ENCODE data around the gene HSCB. TPM values are rescaled to one million over a fixed set of nuclear protein-coding genes. Genes with fewer than 3 reads are reported as not detected.
"Not testable (repeated sequence)": the region's sequence is repeated elsewhere in the genome, so short reads cannot be mapped to it uniquely, and the experiment has no call there.

Gene HSCB
- total RNA-seq = 9.3 TPM
- long read RNA-seq, partial matches to known transcripts = 0 of 6 reads
- long read RNA-seq, other reads (novel, unspliced or antisense) = 1 of 6 reads

- intact Hi-C loops (cut with DNase I) = loop anchor here (2.0 kb wide), 1 partner anchor 57 kb away; no protein-coding TSS in a partner anchor
- ATAC-seq (ENCODE audit: poor library complexity) = peak; percentile 99
- DNase-seq = peak; percentile 99
Observed at GRCh38 chr22:28741785-28742561, at the start of gene HSCB, which contains the start of gene CHEK2. Gene HSCB, plus strand, starts transcription at chr22:28742039. Its CDS starts 57 bp downstream, at chr22:28742096. Gene CHEK2, minus strand, starts transcription at chr22:28741820. Its CDS starts 7,099 bp downstream, at chr22:28734721.

GRCh38 chr22:28693041-28693760 is 48.6 kb upstream of the HSCB start:
- intact Hi-C loops (cut with DNase I); DNase-seq; ATAC-seq (ENCODE audit: poor library complexity): not testable (repeated sequence)

GRCh38 chr22:28702891-28703290 is 38.9 kb upstream of the HSCB start:
- no peak for DNase-seq
- intact Hi-C loops (cut with DNase I) = no loop called here
- no peak for ATAC-seq (ENCODE audit: poor library complexity)

GRCh38 chr22:28703436-28703835 is 38.4 kb upstream of the HSCB start:
- intact Hi-C loops (cut with DNase I) = no loop called here
- ATAC-seq (ENCODE audit: poor library complexity) = no peak

GRCh38 chr22:28706845-28707244 is 35.0 kb upstream of the HSCB start:
- no peak for ATAC-seq (ENCODE audit: poor library complexity)
- intact Hi-C loops (cut with DNase I) = no loop called here
- DNase-seq = no peak

More at GRCh38 chr22:28703436-28703835, 38.4 kb upstream of the HSCB start:
- DNase-seq = no peak

- ATAC-seq (ENCODE audit: poor library complexity) = no peak
Observed at GRCh38 chr22:28710107-28710506, 31.7 kb upstream of the HSCB start.

GRCh38 chr22:28710576-28711191 is 31.2 kb upstream of the HSCB start:
- DNase-seq (no peak), ATAC-seq (ENCODE audit: poor library complexity) (peak; percentile 43)
- intact Hi-C loops (cut with DNase I) = no loop called here

More at GRCh38 chr22:28710107-28710506, 31.7 kb upstream of the HSCB start:
- DNase-seq = no peak
- intact Hi-C loops (cut with DNase I) = no loop called here

- intact Hi-C loops (cut with DNase I) = no loop called here
- no peak for ATAC-seq (ENCODE audit: poor library complexity)
- DNase-seq = no peak
Observed at GRCh38 chr22:28711341-28711740, 30.5 kb upstream of the HSCB start.

- intact Hi-C loops (cut with DNase I) = no loop called here
- peak; percentile 86 for ATAC-seq (ENCODE audit: poor library complexity)
- DNase-seq = no peak
Observed at GRCh38 chr22:28711820-28712777, 29.7 kb upstream of the HSCB start.

- DNase-seq = no peak
- intact Hi-C loops (cut with DNase I) = no loop called here
- no peak for ATAC-seq (ENCODE audit: poor library complexity)
Observed at GRCh38 chr22:28714043-28714628, 27.7 kb upstream of the HSCB start.

GRCh38 chr22:28715611-28716010 is 26.2 kb upstream of the HSCB start:
- ATAC-seq (ENCODE audit: poor library complexity) (no peak), DNase-seq (no peak)
- intact Hi-C loops (cut with DNase I) = no loop called here

GRCh38 chr22:28716686-28717085 is 25.2 kb upstream of the HSCB start:
- no peak for DNase-seq
- intact Hi-C loops (cut with DNase I) = no loop called here
- ATAC-seq (ENCODE audit: poor library complexity) = no peak

- intact Hi-C loops (cut with DNase I) = no loop called here
- ATAC-seq (ENCODE audit: poor library complexity) (no peak), DNase-seq (no peak)
Observed at GRCh38 chr22:28718044-28718443, 23.8 kb upstream of the HSCB start.

GRCh38 chr22:28728002-28728401 is 13.8 kb upstream of the HSCB start:
- DNase-seq (no peak), ATAC-seq (ENCODE audit: poor library complexity) (no peak)
- intact Hi-C loops (cut with DNase I) = no loop called here

- DNase-seq (no peak), ATAC-seq (ENCODE audit: poor library complexity) (no peak)
- intact Hi-C loops (cut with DNase I) = no loop called here
Observed at GRCh38 chr22:28728621-28729313, 13.1 kb upstream of the HSCB start.

GRCh38 chr22:28730179-28730578 is 11.7 kb upstream of the HSCB start:
- intact Hi-C loops (cut with DNase I) = no loop called here

GRCh38 chr22:28734393-28734792 is 7.4 kb upstream of the HSCB start:
- intact Hi-C loops (cut with DNase I) = no loop called here
- no peak for DNase-seq
- no peak for ATAC-seq (ENCODE audit: poor library complexity)

More at GRCh38 chr22:28730179-28730578, 11.7 kb upstream of the HSCB start:
- DNase-seq (no peak), ATAC-seq (ENCODE audit: poor library complexity) (no peak)

Data from Right ventricle myocardium superior (tissue), 1 donor.